ENCODE data around the gene TNFRSF8.
A peak's percentile ranks its signal among the peaks of the same experiment; 100 is the strongest.

Gene TNFRSF8

GRCh38 chr1:12163210-12163609, 100.1 kb downstream of the TNFRSF8 start:
- no peaks in the 10 kb centered on the region for H3K36me3 ChIP-seq (ENCODE audit: control insufficient read depth, insufficient read depth, low read length)
- H3K9ac ChIP-seq (ENCODE audit: low read depth, low read length): no peak overlapping the region
- no peaks in the 10 kb centered on the region for H3K9me3 ChIP-seq (ENCODE audit: control insufficient read depth, insufficient read depth, low read length)
- no peak overlapping the region for H3K4me3 ChIP-seq (ENCODE audit: low read depth, low read length)
- H3K27me3 ChIP-seq (ENCODE audit: control insufficient read depth, insufficient read depth, low read length): peaks cover 24% of the 10 kb centered on the region
- no peaks in the 10 kb centered on the region for H3K4me1 ChIP-seq (ENCODE audit: control insufficient read depth, insufficient read depth, low read length)

DNA sequence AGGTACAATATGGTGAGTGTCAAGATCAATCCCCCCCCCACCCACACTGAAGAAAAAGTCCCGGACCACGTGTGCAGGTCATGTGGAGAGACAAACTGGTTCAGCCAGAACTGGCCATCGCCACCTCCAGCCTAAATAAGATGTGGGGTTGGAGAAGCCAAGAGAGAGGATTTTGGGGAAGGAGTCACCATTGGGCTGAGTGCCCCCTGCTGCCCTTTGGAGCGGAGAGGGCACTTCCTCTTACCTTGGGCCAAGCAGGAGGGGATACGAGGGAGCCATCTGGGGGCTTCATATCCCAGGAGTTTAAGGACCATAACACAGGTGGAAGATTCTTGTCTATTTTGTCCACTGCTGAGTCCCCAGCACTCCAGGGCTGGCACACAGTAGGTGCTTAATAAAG, 101.1 kb downstream of the TNFRSF8 start:
- no peaks in the 10 kb centered on the region for H3K9me3 ChIP-seq (ENCODE audit: control insufficient read depth, insufficient read depth, low read length)
- no peaks in the 10 kb centered on the region for H3K36me3 ChIP-seq (ENCODE audit: control insufficient read depth, insufficient read depth, low read length)
- H3K4me3 ChIP-seq (ENCODE audit: low read depth, low read length): no peak overlapping the region
- H3K9ac ChIP-seq (ENCODE audit: low read depth, low read length): no peak overlapping the region
- H3K27me3 ChIP-seq (ENCODE audit: control insufficient read depth, insufficient read depth, low read length): peaks cover 31% of the 10 kb centered on the region
- no peaks in the 10 kb centered on the region for H3K4me1 ChIP-seq (ENCODE audit: control insufficient read depth, insufficient read depth, low read length)

DNA sequence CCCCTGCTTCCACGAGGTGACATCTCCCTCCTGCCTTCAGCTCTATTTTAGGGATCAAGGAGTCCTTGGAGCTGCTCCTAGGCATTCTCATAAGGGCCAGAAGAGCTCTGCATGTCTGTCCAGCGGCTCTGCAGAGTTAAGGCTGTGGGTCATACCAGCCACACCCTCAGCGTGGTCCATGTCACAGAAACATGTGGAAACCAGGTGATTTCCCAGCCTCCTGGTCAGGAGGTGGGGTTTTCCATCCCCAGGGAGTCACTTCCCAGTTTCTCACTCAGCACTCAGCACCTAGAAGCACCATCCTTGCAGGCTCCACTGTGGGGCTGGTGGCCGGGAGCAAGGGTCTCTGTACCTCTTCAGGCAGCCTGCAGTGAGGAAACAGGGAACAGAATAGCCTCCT, 102.2 kb downstream of the TNFRSF8 start:
- peaks cover 31% of the 10 kb centered on the region for H3K27me3 ChIP-seq (ENCODE audit: control insufficient read depth, insufficient read depth, low read length)
- no peaks in the 10 kb centered on the region for H3K9me3 ChIP-seq (ENCODE audit: control insufficient read depth, insufficient read depth, low read length)
- no peaks in the 10 kb centered on the region for H3K4me1 ChIP-seq (ENCODE audit: control insufficient read depth, insufficient read depth, low read length)
- H3K36me3 ChIP-seq (ENCODE audit: control insufficient read depth, insufficient read depth, low read length): no peaks in the 10 kb centered on the region
- no peak overlapping the region for H3K4me3 ChIP-seq (ENCODE audit: low read depth, low read length)
- H3K9ac ChIP-seq (ENCODE audit: low read depth, low read length): no peak overlapping the region

DNA sequence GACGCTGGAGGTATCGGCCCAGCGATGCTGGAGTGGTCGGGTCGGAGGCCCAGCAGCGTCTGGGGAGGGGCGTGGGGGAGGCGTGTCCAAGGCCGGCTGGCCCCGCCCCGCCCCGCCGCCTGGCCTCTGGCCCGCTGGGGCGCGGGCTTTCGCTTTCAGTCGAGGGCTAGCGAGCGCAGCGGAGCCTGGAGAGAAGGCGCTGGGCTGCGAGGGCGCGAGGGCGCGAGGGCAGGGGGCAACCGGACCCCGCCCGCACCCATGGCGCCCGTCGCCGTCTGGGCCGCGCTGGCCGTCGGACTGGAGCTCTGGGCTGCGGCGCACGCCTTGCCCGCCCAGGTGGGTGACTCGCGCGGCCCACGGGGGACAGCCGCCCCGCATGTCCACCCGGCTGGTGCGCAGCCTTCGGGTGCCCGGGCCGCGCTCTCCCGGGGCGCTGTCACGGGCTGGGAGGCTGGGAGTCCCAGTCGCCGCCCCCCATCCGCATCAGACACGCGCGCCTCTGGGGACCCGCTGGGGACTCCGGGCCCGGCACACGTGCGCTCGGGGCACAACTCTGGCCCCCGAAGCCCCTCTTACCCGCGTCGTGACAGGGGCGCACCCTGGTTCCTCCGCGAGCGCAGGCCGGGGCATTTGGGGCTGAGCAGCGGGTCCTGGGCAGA, 103.9 kb downstream of the TNFRSF8 start, which contains the start of gene TNFRSF1B:
Gene TNFRSF1B (plus strand): TSS at position 158 of the 659 bp plus-strand sequence. CDS start 101 bp downstream, at position 259.
- H3K4me1 ChIP-seq (ENCODE audit: control insufficient read depth, insufficient read depth, low read length): no peaks in the 10 kb centered on the region
- peak within 1 kb of the TSS; percentile 18 for H3K4me3 ChIP-seq (ENCODE audit: low read depth, low read length)
- H3K9ac ChIP-seq (ENCODE audit: low read depth, low read length): no peak within 1 kb of the TSS
- H3K36me3 ChIP-seq (ENCODE audit: control insufficient read depth, insufficient read depth, low read length): no peaks in the 10 kb centered on the region
- no peaks in the 10 kb centered on the region for H3K9me3 ChIP-seq (ENCODE audit: control insufficient read depth, insufficient read depth, low read length)
- peaks cover 31% of the 10 kb centered on the region for H3K27me3 ChIP-seq (ENCODE audit: control insufficient read depth, insufficient read depth, low read length)

GRCh38 chr1:12167493-12168429, 104.7 kb downstream of the TNFRSF8 start:
- peaks cover 31% of the 10 kb centered on the region for H3K27me3 ChIP-seq (ENCODE audit: control insufficient read depth, insufficient read depth, low read length)
- H3K36me3 ChIP-seq (ENCODE audit: control insufficient read depth, insufficient read depth, low read length): no peaks in the 10 kb centered on the region
- no peaks in the 10 kb centered on the region for H3K4me1 ChIP-seq (ENCODE audit: control insufficient read depth, insufficient read depth, low read length)
- no peaks in the 10 kb centered on the region for H3K9me3 ChIP-seq (ENCODE audit: control insufficient read depth, insufficient read depth, low read length)
- no peak overlapping the region for H3K4me3 ChIP-seq (ENCODE audit: low read depth, low read length)
- no peak overlapping the region for H3K9ac ChIP-seq (ENCODE audit: low read depth, low read length)

DNA sequence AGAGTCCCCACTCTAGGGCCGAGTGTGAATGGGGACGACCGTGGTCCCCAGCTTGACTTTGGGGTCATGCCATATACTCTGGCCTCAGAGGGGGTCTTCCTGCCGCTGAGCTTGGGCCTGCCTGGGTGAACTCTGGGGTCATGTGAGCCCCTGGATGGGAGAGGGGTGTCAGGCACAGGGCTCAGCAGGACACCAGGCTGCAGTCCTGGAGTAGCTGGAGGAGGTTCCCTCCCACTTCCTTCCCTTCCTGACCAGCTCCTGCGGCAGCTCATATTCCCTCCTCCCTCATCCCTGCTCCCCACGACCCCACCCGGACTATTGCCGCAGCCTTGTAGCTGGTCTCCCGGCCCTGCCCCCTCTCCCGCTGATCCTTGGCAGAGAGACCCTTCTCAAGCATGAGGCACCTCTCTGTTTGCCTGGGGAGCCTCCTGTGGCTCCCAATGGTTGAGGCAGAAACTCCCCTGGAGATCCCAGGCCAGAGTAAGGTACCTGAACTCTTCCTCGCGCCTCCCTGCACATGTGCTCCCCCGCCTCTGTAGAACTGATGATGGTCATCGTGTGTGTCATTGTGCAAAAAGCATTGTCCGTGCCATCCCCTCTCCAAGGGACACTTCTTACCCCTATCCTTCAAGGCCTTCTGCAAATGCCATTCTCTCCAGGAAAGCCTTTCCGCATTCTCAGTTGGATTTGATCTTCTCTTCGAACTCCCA, 105.5 kb downstream of the TNFRSF8 start:
- Histone ChIP-seq H3K4me3 (ENCODE audit: low read depth, low read length) (no peak overlapping the region), H3K27me3 (ENCODE audit: control insufficient read depth, insufficient read depth, low read length) (peaks cover 31% of the 10 kb centered on the region), H3K9ac (ENCODE audit: low read depth, low read length) (no peak overlapping the region), H3K4me1 (ENCODE audit: control insufficient read depth, insufficient read depth, low read length) (no peaks in the 10 kb centered on the region), H3K9me3 (ENCODE audit: control insufficient read depth, insufficient read depth, low read length) (no peaks in the 10 kb centered on the region), H3K36me3 (ENCODE audit: control insufficient read depth, insufficient read depth, low read length) (no peaks in the 10 kb centered on the region)

GRCh38 chr1:12169442-12170135, 106.5 kb downstream of the TNFRSF8 start:
- Histone ChIP-seq H3K9me3 (ENCODE audit: control insufficient read depth, insufficient read depth, low read length) (no peaks in the 10 kb centered on the region), H3K4me3 (ENCODE audit: low read depth, low read length) (no peak overlapping the region), H3K36me3 (ENCODE audit: control insufficient read depth, insufficient read depth, low read length) (no peaks in the 10 kb centered on the region), H3K4me1 (ENCODE audit: control insufficient read depth, insufficient read depth, low read length) (no peaks in the 10 kb centered on the region), H3K9ac (ENCODE audit: low read depth, low read length) (no peak overlapping the region), H3K27me3 (ENCODE audit: control insufficient read depth, insufficient read depth, low read length) (peaks cover 31% of the 10 kb centered on the region)

GRCh38 chr1:12170263-12170671, 107.2 kb downstream of the TNFRSF8 start:
- Histone ChIP-seq H3K9me3 (ENCODE audit: control insufficient read depth, insufficient read depth, low read length) (no peaks in the 10 kb centered on the region), H3K4me1 (ENCODE audit: control insufficient read depth, insufficient read depth, low read length) (no peaks in the 10 kb centered on the region), H3K27me3 (ENCODE audit: control insufficient read depth, insufficient read depth, low read length) (peaks cover 25% of the 10 kb centered on the region), H3K36me3 (ENCODE audit: control insufficient read depth, insufficient read depth, low read length) (no peaks in the 10 kb centered on the region), H3K4me3 (ENCODE audit: low read depth, low read length) (no peak overlapping the region), H3K9ac (ENCODE audit: low read depth, low read length) (no peak overlapping the region)

GRCh38 chr1:12171206-12172041, 108.3 kb downstream of the TNFRSF8 start:
- Histone ChIP-seq H3K27me3 (ENCODE audit: control insufficient read depth, insufficient read depth, low read length) (peaks cover 16% of the 10 kb centered on the region), H3K9me3 (ENCODE audit: control insufficient read depth, insufficient read depth, low read length) (no peaks in the 10 kb centered on the region)

GRCh38 chr1:12172042-12172851, 109.1 kb downstream of the TNFRSF8 start:
- no peaks in the 10 kb centered on the region for H3K36me3 ChIP-seq (ENCODE audit: control insufficient read depth, insufficient read depth, low read length)

More at GRCh38 chr1:12171206-12172041, 108.3 kb downstream of the TNFRSF8 start:
- Histone ChIP-seq H3K4me1 (ENCODE audit: control insufficient read depth, insufficient read depth, low read length) (no peaks in the 10 kb centered on the region), H3K36me3 (ENCODE audit: control insufficient read depth, insufficient read depth, low read length) (no peaks in the 10 kb centered on the region), H3K9ac (ENCODE audit: low read depth, low read length) (no peak overlapping the region), H3K4me3 (ENCODE audit: low read depth, low read length) (no peak overlapping the region)

More at GRCh38 chr1:12172042-12172851, 109.1 kb downstream of the TNFRSF8 start:
- Histone ChIP-seq H3K27me3 (ENCODE audit: control insufficient read depth, insufficient read depth, low read length) (peaks cover 16% of the 10 kb centered on the region), H3K9ac (ENCODE audit: low read depth, low read length) (no peak overlapping the region), H3K9me3 (ENCODE audit: control insufficient read depth, insufficient read depth, low read length) (no peaks in the 10 kb centered on the region), H3K4me1 (ENCODE audit: control insufficient read depth, insufficient read depth, low read length) (no peaks in the 10 kb centered on the region), H3K4me3 (ENCODE audit: low read depth, low read length) (no peak overlapping the region)
